Measurements from ENCODE around the gene ABCC9.

Gene ABCC9

DNA sequence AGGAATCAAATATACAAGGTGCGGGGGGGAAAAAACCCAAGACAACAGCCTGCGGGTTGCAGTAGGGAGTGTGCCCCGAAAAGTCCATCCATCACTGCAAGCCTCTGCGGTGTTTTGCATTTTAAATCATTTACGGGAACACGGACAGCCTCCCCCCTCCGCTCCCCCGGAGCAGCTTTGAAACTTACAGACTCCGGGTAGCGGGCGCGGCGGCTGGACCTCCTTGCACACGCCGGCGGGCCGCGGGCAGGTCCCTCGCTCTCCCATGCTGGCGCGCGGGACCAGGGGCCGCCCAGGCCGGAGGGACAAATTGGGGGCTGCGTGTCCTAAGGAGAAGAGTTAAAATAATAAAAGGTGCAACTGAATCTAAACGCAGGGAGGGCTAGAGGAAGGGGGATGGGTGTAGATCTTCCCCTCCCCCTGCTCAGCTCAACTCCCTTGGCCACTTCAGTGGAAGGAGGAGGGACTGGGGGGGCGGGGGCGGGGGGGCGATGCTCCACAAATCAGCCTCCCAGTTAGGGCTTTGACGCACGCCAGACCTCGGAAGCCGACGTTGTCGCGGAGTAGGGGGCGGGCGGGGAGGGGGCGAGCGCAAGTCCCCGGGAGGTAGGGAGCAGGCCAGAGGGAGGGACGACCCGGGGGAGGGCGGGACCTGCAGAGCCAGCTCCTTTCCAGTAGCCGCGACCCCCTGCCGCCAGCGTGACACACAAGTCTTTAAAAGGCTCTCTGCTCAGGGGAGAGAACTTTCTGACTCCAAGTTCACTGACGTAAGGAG, 166.7 kb downstream of the ABCC9 start, which contains the start of gene KCNJ8:
TSS of gene KCNJ8 (minus strand) at position 349 of the 775 bp plus-strand sequence. CDS start 1,090 bp downstream, outside the sequence.
- DNase-seq (ENCODE audit: low spot score) = no peak

DNA sequence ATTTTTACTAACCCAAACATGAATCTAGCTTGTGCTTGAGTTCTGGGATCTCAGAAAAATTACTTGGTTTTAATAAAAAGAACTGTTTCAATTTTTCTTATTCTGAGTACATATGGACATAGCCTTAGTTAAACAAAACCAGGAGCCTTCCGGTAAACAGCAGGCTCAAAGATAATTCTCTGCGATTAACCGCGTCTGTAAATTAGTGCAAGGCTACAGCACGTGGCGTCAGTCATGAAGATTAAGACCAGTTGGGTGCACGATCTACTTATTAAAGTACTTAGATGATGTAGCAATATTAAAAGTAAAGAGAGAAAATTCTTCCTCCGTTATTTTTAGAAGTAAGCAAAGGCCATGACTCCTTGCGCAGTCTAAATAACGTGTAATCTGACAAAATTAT, 167.4 kb downstream of the ABCC9 start:
- DNase-seq (ENCODE audit: low spot score) = no peak

DNA sequence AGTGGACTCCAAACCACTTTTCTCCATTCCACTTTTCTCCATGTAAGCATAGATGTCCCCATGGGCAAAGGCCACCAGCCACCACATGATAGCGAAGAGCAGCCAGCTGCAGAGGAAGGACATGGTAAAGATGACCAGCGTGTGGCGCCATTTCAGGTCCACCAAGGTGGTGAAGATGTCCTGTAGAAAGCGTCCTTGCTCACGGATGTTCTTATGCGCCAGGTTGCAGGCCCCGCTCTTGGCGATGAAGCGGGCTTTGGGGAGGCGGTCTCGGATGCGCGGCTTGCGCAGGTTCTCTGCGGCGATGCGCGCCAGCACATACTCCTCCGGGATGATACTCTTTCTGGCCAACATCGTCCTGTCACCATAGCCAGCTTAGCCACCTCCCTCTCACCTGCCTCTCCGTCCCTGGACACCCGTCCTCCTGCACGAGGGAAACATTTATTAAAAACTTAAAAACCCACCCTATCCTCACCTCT, 167.9 kb downstream of the ABCC9 start:
- no peak for DNase-seq (ENCODE audit: low spot score)

DNA sequence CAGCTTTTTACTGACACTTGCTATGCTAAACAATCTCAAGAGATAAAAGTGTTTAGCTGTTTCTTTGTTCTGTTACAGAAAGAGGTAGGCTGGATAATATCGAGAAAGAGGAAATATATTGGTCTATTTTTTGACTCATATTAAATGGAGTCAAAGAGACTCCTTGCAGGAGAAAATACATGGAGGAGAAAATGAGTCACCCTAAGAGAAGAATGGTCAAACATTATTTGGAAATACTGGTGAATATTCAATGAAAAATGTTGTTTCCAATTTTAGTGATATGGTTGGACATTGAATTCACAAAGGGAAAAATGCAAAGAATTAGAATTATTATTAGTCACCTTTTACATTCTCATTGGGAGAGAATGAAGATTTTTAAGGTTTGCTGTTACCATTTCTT, 169.9 kb downstream of the ABCC9 start:
- DNase-seq (ENCODE audit: low spot score) = no peak

DNA sequence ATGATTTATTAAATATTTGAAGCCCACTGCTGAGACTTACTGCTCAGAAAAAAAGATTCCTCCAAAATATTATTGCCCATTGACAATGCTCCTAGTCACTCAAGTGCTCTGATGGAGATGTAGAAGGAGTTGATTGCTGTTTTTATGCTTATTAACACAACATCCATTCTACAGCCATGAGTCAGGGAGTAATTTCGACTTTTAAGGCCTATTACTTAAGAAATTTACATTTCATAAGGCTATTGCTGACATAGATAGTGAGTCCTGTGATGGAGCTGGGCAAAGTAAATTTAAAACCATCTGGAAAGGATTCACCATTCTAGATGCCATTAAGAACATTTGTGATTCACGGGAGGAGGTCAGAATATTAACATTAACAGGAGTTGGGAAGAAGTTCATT, 171.9 kb downstream of the ABCC9 start:
- no peak for DNase-seq (ENCODE audit: low spot score)

DNA sequence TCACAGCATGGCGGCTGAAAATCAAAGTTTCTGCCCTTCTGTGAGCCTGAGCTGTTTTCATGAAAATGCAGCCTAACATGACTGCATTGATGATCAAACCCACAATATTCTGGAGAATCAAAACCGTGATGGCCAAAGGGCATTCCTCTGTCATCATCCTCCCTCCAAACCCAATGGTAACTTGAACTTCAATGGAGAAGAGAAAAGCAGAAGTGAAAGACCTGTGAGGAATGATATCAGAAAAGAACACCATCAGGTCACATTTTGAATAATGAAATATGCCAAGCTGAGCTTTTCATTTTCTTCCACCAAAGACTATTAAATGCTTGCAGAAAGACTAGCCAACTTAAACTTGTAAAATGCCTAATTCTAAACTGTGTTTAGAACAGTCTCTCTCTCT, 174.8 kb downstream of the ABCC9 start:
- no peak for DNase-seq (ENCODE audit: low spot score)

DNA sequence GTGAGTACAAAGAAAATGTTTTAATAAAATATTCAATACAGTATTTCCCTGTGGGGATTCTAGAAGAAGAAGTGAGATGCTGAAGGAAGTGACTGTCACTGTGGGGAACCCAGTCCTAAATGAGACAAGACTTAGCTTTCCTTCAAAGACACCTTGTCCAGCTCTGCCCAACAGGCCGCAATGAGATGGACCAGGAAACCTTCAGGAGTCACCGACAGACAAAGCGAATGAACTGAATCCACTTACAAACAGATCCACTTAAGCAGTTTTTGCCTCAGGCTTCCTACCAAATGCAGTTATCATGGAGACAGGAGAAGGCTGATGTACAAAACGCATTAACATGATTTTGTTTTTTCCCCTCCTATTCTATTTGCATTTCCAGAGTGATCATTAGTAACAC, 176.3 kb downstream of the ABCC9 start:
- DNase-seq (ENCODE audit: low spot score) = no peak

DNA sequence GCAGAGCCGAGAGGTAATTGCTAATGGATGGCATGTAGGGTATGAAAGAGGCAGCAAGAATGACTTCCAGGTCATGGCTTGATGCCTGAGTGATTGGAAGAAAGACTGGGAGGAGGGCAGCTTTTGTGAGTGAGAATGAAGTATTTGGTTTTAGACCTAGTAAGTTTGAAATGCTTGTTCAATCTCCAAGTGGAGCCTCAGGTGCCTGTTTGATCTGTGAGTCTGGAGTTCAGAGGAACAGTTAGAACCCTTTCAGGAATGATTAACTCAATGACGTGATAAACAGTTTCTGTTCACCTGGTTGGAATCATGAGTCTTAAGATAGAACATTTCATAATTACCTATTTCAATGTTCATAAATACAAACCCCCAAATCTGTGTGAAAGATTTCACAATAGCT, 177.2 kb downstream of the ABCC9 start:
- no peak for DNase-seq (ENCODE audit: low spot score)

DNA sequence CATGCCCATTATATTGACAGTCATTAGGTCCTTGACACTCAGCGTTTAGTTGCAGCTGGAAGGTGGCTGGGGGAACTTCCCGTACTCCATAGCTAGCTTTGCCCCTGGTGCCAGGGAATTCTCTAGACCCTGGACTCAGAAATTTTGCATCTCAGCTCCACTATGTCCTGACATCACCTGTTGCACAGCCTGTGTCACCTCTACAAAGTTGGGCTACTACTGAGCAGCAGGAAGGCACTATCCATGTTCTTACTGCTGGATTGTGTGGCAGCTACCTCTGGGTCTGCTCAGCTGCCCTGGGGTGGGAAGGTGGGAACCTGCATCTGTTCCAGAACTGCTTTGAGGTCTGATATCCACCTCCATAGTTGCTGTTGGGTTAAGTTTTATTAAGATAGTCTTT, 177.7 kb downstream of the ABCC9 start:
- DNase-seq (ENCODE audit: low spot score) = no peak

DNA sequence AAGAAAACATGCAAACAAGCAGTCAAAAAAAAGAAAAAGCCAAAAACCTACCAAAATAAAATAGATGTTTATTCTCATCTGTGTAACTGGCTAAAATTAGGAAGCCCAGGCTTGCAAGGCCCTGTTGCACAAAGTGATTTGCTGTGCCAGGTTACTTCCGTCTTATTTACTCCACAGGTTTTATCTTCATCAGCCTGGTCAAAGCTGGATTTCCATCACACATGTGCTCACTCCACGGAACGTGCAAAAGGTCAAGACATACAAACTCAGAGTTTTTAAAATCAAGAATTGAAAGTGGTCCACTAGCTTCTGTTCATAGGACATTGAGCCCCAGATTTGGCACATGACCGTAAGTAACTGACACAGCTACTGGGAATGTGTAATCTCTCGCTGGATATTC, 181.5 kb downstream of the ABCC9 start:
- no peak for DNase-seq (ENCODE audit: low spot score)

DNA sequence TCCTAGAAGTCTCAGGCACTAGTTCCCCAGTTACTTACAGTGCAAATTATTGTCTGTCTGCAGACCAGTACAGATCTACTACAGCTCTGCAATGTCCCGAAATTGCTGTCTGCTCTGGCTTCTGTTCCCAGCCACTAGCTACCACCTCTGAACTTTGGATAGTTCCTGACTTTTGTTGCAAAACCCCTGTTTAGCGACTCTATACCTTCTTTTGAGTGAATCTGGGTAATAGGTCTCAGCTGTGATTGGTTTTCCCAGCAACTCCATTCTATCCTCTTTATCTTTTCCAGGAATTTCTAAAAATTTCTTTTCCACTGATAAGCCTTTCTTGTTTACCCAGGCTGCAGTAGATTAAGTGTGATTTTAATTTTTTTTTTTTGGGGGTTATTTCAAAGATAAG, 183.5 kb downstream of the ABCC9 start:
- no peak for DNase-seq (ENCODE audit: low spot score)

DNA sequence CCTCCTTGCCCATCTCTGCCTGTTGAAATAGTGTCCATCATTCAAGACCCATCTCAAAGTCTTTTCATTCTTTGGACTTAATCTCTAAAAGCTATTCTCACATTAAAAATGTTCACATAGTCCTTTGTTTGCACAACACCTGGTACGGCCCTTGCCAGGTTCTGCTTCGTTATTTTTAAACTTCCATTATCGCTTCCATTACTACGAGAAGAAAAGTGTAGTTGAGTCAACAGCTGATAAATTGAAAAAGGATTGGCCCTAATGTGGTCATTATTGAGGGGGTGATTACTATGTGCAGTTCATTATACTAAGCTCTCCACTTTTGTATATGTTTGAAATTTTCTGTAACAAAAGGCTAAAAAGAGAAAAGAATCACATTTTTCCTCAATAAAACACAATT, 184.5 kb downstream of the ABCC9 start:
- no peak for DNase-seq (ENCODE audit: low spot score)

DNA sequence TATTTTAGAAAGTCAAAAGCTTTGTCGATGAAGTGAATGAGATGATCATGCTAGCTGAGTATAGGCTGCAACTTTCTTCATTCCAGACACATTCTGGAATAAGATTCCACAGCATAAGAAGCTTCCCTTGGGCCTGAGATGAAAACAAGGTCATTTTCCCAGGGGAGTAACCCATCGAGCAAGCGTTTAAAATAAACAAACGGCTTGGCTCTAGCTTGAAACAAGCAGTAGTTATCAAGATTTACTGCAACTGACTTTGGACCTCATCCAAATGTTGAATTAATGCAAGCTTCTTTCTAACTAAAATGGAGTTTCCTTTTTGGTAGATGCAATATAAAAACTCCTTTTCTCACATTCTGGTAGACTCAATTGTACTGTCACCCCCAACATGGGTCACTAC, 189.7 kb downstream of the ABCC9 start:
- DNase-seq (ENCODE audit: low spot score) = peak; percentile 22
